Coronary artery (tissue), 2 donors: ENCODE data around the gene STIMATE.

Source experiments
- DNase-seq: peaks from one replicate; pipeline ENCODE4 v3.0.0-alpha.2; 2017; ENCODE audit warnings: low spot score
- H3K27ac ChIP-seq, 2 donors: fragments of 200-600 bp; sonication (generic); one replicate each; pipeline ENCODE4 v1.5.1; 2016 to 2019
- H3K4me3 ChIP-seq: fragments of 200-600 bp; sonication (generic); 2 replicates; pipeline ENCODE4 v1.5.1; 2016; ENCODE audit warnings: mild to moderate bottlenecking, moderate library complexity
- CTCF ChIP-seq: fragments of 200-600 bp; sonication (generic); IDR thresholded peaks from one replicate; pipeline ENCODE4 v1.5.1; 2019; ENCODE audit warnings: antibody characterized with exemption

Gene STIMATE

GRCh38 chr3:52795298-52795900 lies 101.9 kb downstream of the STIMATE start:
- no peak for DNase-seq
- Histone ChIP-seq H3K27ac (peak overlapping the region; percentile 55 to 88), H3K4me3 (peak overlapping the region; percentile 3)
- TF ChIP-seq CTCF = no peak

- Histone ChIP-seq H3K4me3 (peak within 1 kb of the TSS; percentile 3), H3K27ac (peak within 1 kb of the TSS; percentile 55 to 88)
- TF ChIP-seq CTCF = no peak
- peak; percentile 85 for DNase-seq
Measured at GRCh38 chr3:52794612-52795099, 102.7 kb downstream of the STIMATE start, which contains the start of gene ITIH3. Gene ITIH3 (plus strand): TSS chr3:52794796. CDS start chr3:52794804, 8 bp downstream.

- DNase-seq = no peak
- TF ChIP-seq CTCF = no peak
- peak overlapping the region; percentile 3 for H3K4me3 ChIP-seq
- H3K27ac ChIP-seq = peak overlapping the region; percentile 55 to 88
Measured at GRCh38 chr3:52793702-52794611, 103.4 kb downstream of the STIMATE start.

- TF ChIP-seq CTCF = no peak
- Histone ChIP-seq H3K27ac (peak overlapping the region in 1 of 2 donors; percentile 88), H3K4me3 (no peak overlapping the region)
- DNase-seq = no peak
Measured at GRCh38 chr3:52792961-52793695, 104.2 kb downstream of the STIMATE start.

GRCh38 chr3:52792413-52792812 lies 104.9 kb downstream of the STIMATE start:
- H3K4me3 ChIP-seq = no peak overlapping the region
- no peak for TF ChIP-seq CTCF
- DNase-seq = no peak
- no peak overlapping the region for H3K27ac ChIP-seq

- DNase-seq = no peak
- no peak overlapping the region for H3K4me3 ChIP-seq
- TF ChIP-seq CTCF = no peak
- no peak overlapping the region for H3K27ac ChIP-seq
Measured at GRCh38 chr3:52791928-52792327, 105.4 kb downstream of the STIMATE start.
